KMS-11 (cell line): Measurements from ENCODE around the gene BFSP1.

Experiments used
- H2AFZ ChIP-seq: fragments of 200-600 bp; sonication (generic); 2 replicates; pipeline ENCODE4 v1.6.1; 2016; ENCODE audit warnings: antibody characterized with exemption, mixed run types, low read depth
- H3K27ac ChIP-seq: fragments of 200-600 bp; sonication (generic); 2 replicates; pipeline ENCODE4 v1.6.1; 2016; ENCODE audit warnings: mild to moderate bottlenecking, mixed run types
- H3K27me3 ChIP-seq: fragments of 200-600 bp; sonication (generic); 2 replicates; pipeline ENCODE4 v1.6.1; 2017; ENCODE audit warnings: mild to moderate bottlenecking, low read depth, mixed run types, moderate library complexity; ENCODE audit not compliant: insufficient read depth
- H3K36me3 ChIP-seq: fragments of 200-600 bp; sonication (generic); 2 replicates; pipeline ENCODE4 v1.6.1; 2017; ENCODE audit warnings: mild to moderate bottlenecking, mixed run types; ENCODE audit not compliant: insufficient read depth
- H3K4me1 ChIP-seq: fragments of 200-600 bp; sonication (generic); 2 replicates; pipeline ENCODE4 v1.6.1; 2016; ENCODE audit warnings: mild to moderate bottlenecking, low read depth, mixed run types; ENCODE audit not compliant: poor library complexity, severe bottlenecking
- H3K4me2 ChIP-seq: fragments of 200-600 bp; sonication (generic); 2 replicates; pipeline ENCODE4 v1.7.0; 2016; ENCODE audit warnings: mild to moderate bottlenecking, mixed run types
- H3K4me3 ChIP-seq: fragments of 200-600 bp; sonication (generic); IDR thresholded peaks from 2 replicates; pipeline ENCODE4 v1.6.1; 2017; ENCODE audit warnings: low read depth, low read length, mixed read lengths; ENCODE audit not compliant: insufficient read depth
- H3K79me2 ChIP-seq: fragments of 200-600 bp; sonication (generic); 2 replicates; pipeline ENCODE4 v1.6.1; 2016; ENCODE audit warnings: low read depth, mixed run types; ENCODE audit not compliant: insufficient read depth
- H3K9ac ChIP-seq: fragments of 200-600 bp; sonication (generic); 2 replicates; pipeline ENCODE4 v1.6.1; 2016; ENCODE audit warnings: mild to moderate bottlenecking, mixed run types
- H4K20me1 ChIP-seq: fragments of 200-600 bp; sonication (generic); 2 replicates; pipeline ENCODE4 v1.6.1; 2016; ENCODE audit warnings: mild to moderate bottlenecking, mixed run types; ENCODE audit not compliant: insufficient read depth
- CTCF ChIP-seq: fragments of 200-600 bp; sonication (generic); conservative IDR thresholded peaks from 2 replicates; pipeline ENCODE4 v1.6.1; 2017; ENCODE audit warnings: low read depth, mild to moderate bottlenecking, antibody characterized with exemption, low read length, moderate library complexity, mixed read lengths

BFSP1 gene

GRCh38 chr20:17565169-17565845 lies 34.1 kb upstream of the BFSP1 start:
- no peak overlapping the region for H2AFZ ChIP-seq
- no peaks in the 10 kb centered on the region for H3K27me3 ChIP-seq
- no peak overlapping the region for H3K9ac ChIP-seq
- H3K79me2 ChIP-seq, result no peaks in the 10 kb centered on the region
- no peak overlapping the region for H3K27ac ChIP-seq
- H3K36me3 ChIP-seq, result no peaks in the 10 kb centered on the region
- no peak overlapping the region for H3K4me2 ChIP-seq
- no peaks in the 10 kb centered on the region for H4K20me1 ChIP-seq
- H3K4me3 ChIP-seq, result no peak overlapping the region
- H3K4me1 ChIP-seq, result no peaks in the 10 kb centered on the region
- no peak for TF ChIP-seq CTCF

DNA sequence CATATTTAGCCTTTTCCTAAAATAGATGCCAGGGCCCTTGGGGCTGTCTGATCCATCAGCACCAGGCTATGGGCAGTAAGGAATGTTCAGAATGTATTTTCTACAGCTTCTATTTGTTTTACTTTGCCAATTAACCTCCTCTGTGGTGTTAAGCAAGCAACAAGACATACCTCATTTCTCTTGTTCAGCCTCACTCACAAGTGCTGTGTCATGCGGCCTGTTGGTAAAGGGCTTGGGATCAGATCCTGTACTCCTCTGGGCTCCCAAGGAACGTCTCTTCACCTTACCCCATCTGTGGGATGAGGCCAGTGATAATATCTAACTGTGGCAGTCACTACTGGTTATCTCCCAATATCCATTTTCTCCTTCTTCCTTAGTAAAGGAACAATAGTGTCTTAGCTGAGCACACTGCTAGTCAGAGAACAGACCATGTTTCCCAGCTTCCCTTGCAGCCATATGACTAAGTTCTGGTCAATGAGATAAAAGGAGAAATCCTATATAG lies 31.7 kb upstream of the BFSP1 start:
- no peaks in the 10 kb centered on the region for H4K20me1 ChIP-seq
- TF ChIP-seq CTCF, result no peak
- H3K27ac ChIP-seq, result no peak overlapping the region
- H3K4me2 ChIP-seq, result no peak overlapping the region
- no peak overlapping the region for H2AFZ ChIP-seq
- no peaks in the 10 kb centered on the region for H3K36me3 ChIP-seq
- no peaks in the 10 kb centered on the region for H3K4me1 ChIP-seq
- H3K9ac ChIP-seq, result no peak overlapping the region
- H3K79me2 ChIP-seq, result no peaks in the 10 kb centered on the region
- no peaks in the 10 kb centered on the region for H3K27me3 ChIP-seq
- no peak overlapping the region for H3K4me3 ChIP-seq

GRCh38 chr20:17560344-17561074 lies 29.3 kb upstream of the BFSP1 start:
- Histone ChIP-seq H3K27ac (no peak overlapping the region), H3K4me1 (no peaks in the 10 kb centered on the region), H3K27me3 (no peaks in the 10 kb centered on the region), H2AFZ (no peak overlapping the region), H3K9ac (no peak overlapping the region), H3K79me2 (no peaks in the 10 kb centered on the region), H3K4me3 (no peak overlapping the region), H3K4me2 (no peak overlapping the region), H3K36me3 (no peaks in the 10 kb centered on the region), H4K20me1 (no peaks in the 10 kb centered on the region)
- no peak for TF ChIP-seq CTCF

DNA sequence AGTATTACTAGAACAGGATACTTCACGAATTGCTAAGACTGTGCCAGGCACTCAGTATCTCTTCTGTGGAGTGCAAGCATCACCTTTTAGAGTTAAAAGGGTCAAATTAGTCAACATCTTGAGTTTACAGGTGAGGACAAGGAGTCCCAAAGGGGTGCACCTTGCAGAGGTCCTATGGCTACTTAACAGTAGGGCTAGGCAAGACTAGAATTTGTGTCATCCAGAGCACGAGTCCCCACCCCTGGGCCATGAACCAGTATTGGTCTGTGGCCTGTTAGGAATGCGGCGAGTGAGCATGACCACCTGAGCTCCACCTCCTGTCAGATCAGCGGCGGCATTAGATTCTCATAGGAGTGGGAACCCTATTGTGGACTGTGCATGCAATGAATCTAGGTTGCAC lies 28.2 kb upstream of the BFSP1 start:
- H3K4me2 ChIP-seq, result no peak overlapping the region
- no peaks in the 10 kb centered on the region for H3K27me3 ChIP-seq
- no peaks in the 10 kb centered on the region for H3K36me3 ChIP-seq
- H3K79me2 ChIP-seq, result no peaks in the 10 kb centered on the region
- H3K4me3 ChIP-seq, result no peak overlapping the region
- H2AFZ ChIP-seq, result no peak overlapping the region
- H3K4me1 ChIP-seq, result no peaks in the 10 kb centered on the region
- H4K20me1 ChIP-seq, result no peaks in the 10 kb centered on the region
- H3K27ac ChIP-seq, result no peak overlapping the region
- no peak for TF ChIP-seq CTCF
- no peak overlapping the region for H3K9ac ChIP-seq
